SK-N-SH (cell line): ENCODE data around the gene PLA2G4C. TPM values are rescaled to one million over a fixed set of nuclear protein-coding genes. Genes with fewer than 3 reads are reported as not detected.
"Not testable (repeated sequence)": the region's sequence is repeated elsewhere in the genome, so short reads cannot be mapped to it uniquely, and the experiment has no call there.

Experiments used
- CTCF ChIA-PET: fragments of 300-600, 350-600 bp; formaldehyde crosslinking; extraction: SDS; loops from one replicate; lab custom pipeline; 2021; lab: Yijun Ruan, JAX
- POLR2A ChIA-PET: fragments of 350-600 bp; sonication (Branson Sonifier 250); formaldehyde crosslinking; extraction: SDS; loops from one replicate; lab custom pipeline; 2020; ENCODE audit warnings: antibody characterized with exemption, inconsistent platforms; lab: Yijun Ruan, JAX
- DNase-seq: peaks from one replicate; pipeline ENCODE4 v3.0.0; 2012
- H2AFZ ChIP-seq: fragments of 200-600 bp; sonication (generic); 2 replicates; pipeline ENCODE4 v1.8.1; 2016; ENCODE audit warnings: antibody characterized with exemption, mild to moderate bottlenecking, low read depth
- H3F3A ChIP-seq: fragments of 200-600 bp; sonication (generic); replicated peaks from 2 replicates; pipeline ENCODE3; 2016; ENCODE audit warnings: antibody characterized with exemption, mild to moderate bottlenecking; ENCODE audit not compliant: insufficient read depth
- H3K27ac ChIP-seq, 2 experiments: fragments of 200-500 bp in 1 of 2; fragments of 200-600 bp in 1 of 2; sonication (Bioruptor generic) in 1 of 2; sonication (generic), shearing (Covaris generic) in 1 of 2; 2 replicates each; pipeline versions ENCODE4 v1.5.1 to v1.6.1; 2014 to 2016; ENCODE audit warnings: low read depth in 2 of 2, inconsistent platforms in 1 of 2, low read length in 1 of 2, mild to moderate bottlenecking in 1 of 2, mixed read lengths in 1 of 2
- H3K27me3 ChIP-seq: fragments of 200-600 bp; sonication (generic), shearing (Covaris generic); 2 replicates; pipeline ENCODE4 v1.6.1; 2016; ENCODE audit warnings: mixed run types; ENCODE audit not compliant: insufficient read depth
- H3K36me3 ChIP-seq, 2 experiments: fragments of 200-500 bp in 1 of 2; fragments of 200-600 bp in 1 of 2; sonication (Bioruptor generic) in 1 of 2; sonication (generic) in 1 of 2; replicated peaks in 1 of 2; 2 replicates each; pipeline versions ENCODE3 to v1.5.1; 2014 to 2016; ENCODE audit warnings: low read length in 1 of 2, mild to moderate bottlenecking in 1 of 2; ENCODE audit not compliant: insufficient read depth in 2 of 2, control insufficient read depth in 1 of 2
- H3K4me1 ChIP-seq, 2 experiments: fragments of 200-500 bp in 1 of 2; fragments of 200-600 bp in 1 of 2; sonication (Bioruptor generic) in 1 of 2; sonication (generic), shearing (Covaris generic) in 1 of 2; 2 replicates each; pipeline versions ENCODE4 v1.5.1 to v1.6.1; 2014 to 2016; ENCODE audit warnings: low read depth in 1 of 2, low read length in 1 of 2, mixed run types in 1 of 2; ENCODE audit not compliant: insufficient read depth in 2 of 2, control insufficient read depth in 1 of 2
- H3K4me2 ChIP-seq: fragments of 200-600 bp; sonication (generic), shearing (Covaris generic); 2 replicates; pipeline ENCODE4 v1.6.1; 2017; ENCODE audit warnings: mixed run types
- H3K4me3 ChIP-seq, 2 experiments: fragments of 200-500 bp in 1 of 2; fragments of 200-600 bp in 1 of 2; sonication (Bioruptor generic) in 1 of 2; sonication (generic), shearing (Covaris generic) in 1 of 2; 2 replicates each; pipeline versions ENCODE4 v1.5.1 to v1.8.1; 2014 to 2016; ENCODE audit warnings: low read depth in 2 of 2, inconsistent platforms in 1 of 2, low read length in 1 of 2, mild to moderate bottlenecking in 1 of 2, mixed read lengths in 1 of 2, moderate library complexity in 1 of 2
- H3K79me2 ChIP-seq: fragments of 200-600 bp; sonication (generic); 2 replicates; pipeline ENCODE4 v1.8.1; 2017; ENCODE audit warnings: mild to moderate bottlenecking; ENCODE audit not compliant: insufficient read depth
- H3K9ac ChIP-seq: fragments of 200-600 bp; sonication (generic); 2 replicates; pipeline ENCODE4 v1.6.1; 2017; ENCODE audit warnings: mixed run types
- H3K9me2 ChIP-seq: fragments of 200-600 bp; sonication (generic); 2 replicates; pipeline ENCODE4 v1.6.1; 2017; ENCODE audit warnings: mixed run types
- H3K9me3 ChIP-seq: fragments of 200-600 bp; sonication (generic); 2 replicates; pipeline ENCODE4 v1.6.1; 2017; ENCODE audit warnings: mixed run types, mild to moderate bottlenecking, moderate library complexity
- H4K20me1 ChIP-seq: fragments of 200-600 bp; sonication (generic); 2 replicates; pipeline ENCODE4 v1.6.1; 2017; ENCODE audit warnings: mild to moderate bottlenecking, mixed run types; ENCODE audit not compliant: insufficient read depth
- CHD2 ChIP-seq: fragments of 150-350 bp; IDR thresholded peaks from 2 replicates; pipeline ENCODE4 v1.6.1; 2018; ENCODE audit warnings: low read length; ENCODE audit not compliant: partially characterized antibody
- CTCF ChIP-seq: fragments of 200-600 bp; sonication (generic); IDR thresholded peaks from 2 replicates; pipeline ENCODE4 v1.6.1; 2017; ENCODE audit warnings: antibody characterized with exemption, mild to moderate bottlenecking, moderate library complexity
- EZH2phosphoT487 ChIP-seq: fragments of 200-600 bp; sonication (generic); IDR thresholded peaks from 2 replicates; pipeline ENCODE4 v1.6.1; 2017; ENCODE audit warnings: low read depth, mixed run types, mild to moderate bottlenecking, antibody characterized with exemption, moderate library complexity, borderline replicate concordance
- FOSL2 ChIP-seq: IDR thresholded peaks from 2 replicates; pipeline ENCODE4 v1.4.0; 2012; ENCODE audit warnings: low read depth, mild to moderate bottlenecking, moderate library complexity, borderline replicate concordance
- NFIC ChIP-seq: IDR thresholded peaks from 2 replicates; pipeline ENCODE4 v1.4.0; 2012; ENCODE audit warnings: borderline replicate concordance
- POLR2AphosphoS5 ChIP-seq: IDR thresholded peaks from 2 replicates; pipeline ENCODE4 v1.6.1; 2012; ENCODE audit warnings: low read depth, low read length
- TAF1 ChIP-seq: IDR thresholded peaks from 2 replicates; pipeline ENCODE4 v1.6.1; 2012; ENCODE audit warnings: low read depth, mild to moderate bottlenecking, low read length, moderate library complexity, borderline replicate concordance
- TCF12 ChIP-seq: IDR thresholded peaks from 2 replicates; pipeline ENCODE4 v1.4.0; 2012
- WGBS: methylation state at CpG from one replicate; pipeline ENCODE4 v1.1.6; 2017; ENCODE audit warnings: low lambda C conversion rate; 5-methylcytosine and 5-hydroxymethylcytosine counted together
- polyA plus RNA-seq, 3 experiments: library from polyadenylated mRNA; depleted of rRNA; stranded (reverse); fragments of >200 nt; gene quantifications; 2 replicates each; pipeline ENCODE4 v1.2.3, GENCODE V29; 2012
- TF ChIP-seq, protein P1 (sequence below): IDR thresholded peaks from 2 replicates; pipeline ENCODE4 v1.6.1; 2012; ENCODE audit warnings: mild to moderate bottlenecking, low read depth, low read length, moderate library complexity

The PLA2G4C gene
- polyA plus RNA-seq, 1 of the 3 experiments (the other 2 are of a cell fraction): 6.1 TPM

DNA sequence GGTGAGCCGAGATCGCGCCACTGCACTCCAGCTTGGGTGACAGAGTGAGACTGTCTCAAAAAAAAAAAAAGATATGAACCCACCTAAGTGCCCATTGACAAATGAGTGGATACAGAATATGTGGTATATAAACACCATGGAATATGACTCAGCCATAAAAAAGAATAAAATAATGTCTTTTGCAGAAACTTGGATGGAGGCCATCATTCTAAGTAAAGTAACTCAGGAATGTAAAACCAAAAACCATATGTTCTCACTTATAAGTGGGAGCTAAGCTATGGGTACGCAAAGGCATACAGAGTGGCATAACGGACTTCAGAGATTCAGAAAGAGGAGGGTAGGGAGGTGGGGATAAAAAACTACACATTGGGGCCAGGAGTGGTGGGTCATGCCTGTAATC, 29.5 kb downstream of the PLA2G4C start:
- no peak overlapping the region for H3K27ac ChIP-seq
- no peaks in the 10 kb centered on the region for H3K9me2 ChIP-seq
- H3K36me3 ChIP-seq: no peaks in the 10 kb centered on the region
- 40% methylated on average over 5 of the region's 5 CpGs for WGBS
- POLR2A ChIA-PET: no interaction called here
- no peaks in the 10 kb centered on the region; the same call in 1 of the 2 replicates for H3K27me3 ChIP-seq
- H3K4me3 ChIP-seq: no peak overlapping the region
- no peak for DNase-seq
- H2AFZ ChIP-seq: no peak overlapping the region
- TF ChIP-seq, protein P1, sequence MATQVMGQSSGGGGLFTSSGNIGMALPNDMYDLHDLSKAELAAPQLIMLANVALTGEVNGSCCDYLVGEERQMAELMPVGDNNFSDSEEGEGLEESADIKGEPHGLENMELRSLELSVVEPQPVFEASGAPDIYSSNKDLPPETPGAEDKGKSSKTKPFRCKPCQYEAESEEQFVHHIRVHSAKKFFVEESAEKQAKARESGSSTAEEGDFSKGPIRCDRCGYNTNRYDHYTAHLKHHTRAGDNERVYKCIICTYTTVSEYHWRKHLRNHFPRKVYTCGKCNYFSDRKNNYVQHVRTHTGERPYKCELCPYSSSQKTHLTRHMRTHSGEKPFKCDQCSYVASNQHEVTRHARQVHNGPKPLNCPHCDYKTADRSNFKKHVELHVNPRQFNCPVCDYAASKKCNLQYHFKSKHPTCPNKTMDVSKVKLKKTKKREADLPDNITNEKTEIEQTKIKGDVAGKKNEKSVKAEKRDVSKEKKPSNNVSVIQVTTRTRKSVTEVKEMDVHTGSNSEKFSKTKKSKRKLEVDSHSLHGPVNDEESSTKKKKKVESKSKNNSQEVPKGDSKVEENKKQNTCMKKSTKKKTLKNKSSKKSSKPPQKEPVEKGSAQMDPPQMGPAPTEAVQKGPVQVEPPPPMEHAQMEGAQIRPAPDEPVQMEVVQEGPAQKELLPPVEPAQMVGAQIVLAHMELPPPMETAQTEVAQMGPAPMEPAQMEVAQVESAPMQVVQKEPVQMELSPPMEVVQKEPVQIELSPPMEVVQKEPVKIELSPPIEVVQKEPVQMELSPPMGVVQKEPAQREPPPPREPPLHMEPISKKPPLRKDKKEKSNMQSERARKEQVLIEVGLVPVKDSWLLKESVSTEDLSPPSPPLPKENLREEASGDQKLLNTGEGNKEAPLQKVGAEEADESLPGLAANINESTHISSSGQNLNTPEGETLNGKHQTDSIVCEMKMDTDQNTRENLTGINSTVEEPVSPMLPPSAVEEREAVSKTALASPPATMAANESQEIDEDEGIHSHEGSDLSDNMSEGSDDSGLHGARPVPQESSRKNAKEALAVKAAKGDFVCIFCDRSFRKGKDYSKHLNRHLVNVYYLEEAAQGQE: no peak
- TF ChIP-seq NFIC (peak; percentile 13; the same call in 1 of the 2 replicates), CTCF (no peak), FOSL2 (no peak), TAF1 (no peak), POLR2AphosphoS5 (no peak), EZH2phosphoT487 (no peak), CHD2 (no peak), TCF12 (peak; percentile 48)
- no peaks in the 10 kb centered on the region for H3K4me1 ChIP-seq
- no peak overlapping the region for H3K9ac ChIP-seq
- CTCF ChIA-PET: no interaction called here
- H3F3A ChIP-seq: peaks cover 5% of the 10 kb centered on the region
- H4K20me1 ChIP-seq: no peaks in the 10 kb centered on the region
- H3K4me2 ChIP-seq: no peak overlapping the region
- H3K79me2 ChIP-seq: no peaks in the 10 kb centered on the region
- H3K9me3 ChIP-seq: no peaks in the 10 kb centered on the region

DNA sequence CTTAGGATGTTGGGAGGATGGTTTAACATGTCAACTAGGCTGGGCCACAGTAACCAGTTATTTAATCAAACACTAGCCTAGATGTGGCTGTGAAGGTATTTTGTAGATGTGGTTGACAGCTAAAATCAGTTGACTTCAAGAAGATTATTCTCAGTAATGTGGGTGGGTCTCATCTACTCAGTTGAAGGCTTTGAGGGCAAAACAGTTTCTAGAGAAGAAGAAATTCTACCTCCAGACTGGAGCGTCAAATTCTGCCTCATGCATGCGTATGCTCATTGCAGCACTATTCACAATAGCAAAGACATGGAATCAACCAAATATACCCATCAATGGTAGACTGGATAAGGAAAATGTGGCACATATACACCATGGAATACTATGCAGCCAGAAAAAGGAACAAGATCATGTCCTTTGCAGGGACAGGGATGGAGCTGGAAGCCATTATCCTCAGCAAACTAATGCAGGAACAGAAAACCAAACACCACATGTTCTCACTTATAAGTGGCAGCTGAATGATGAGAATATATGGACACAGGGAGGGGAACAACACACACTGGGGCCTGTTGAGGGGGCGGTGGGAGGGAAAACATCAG, 40.3 kb downstream of the PLA2G4C start:
- POLR2A ChIA-PET, CTCF ChIA-PET, H3K9me3 ChIP-seq, H4K20me1 ChIP-seq, H3K4me1 ChIP-seq, DNase-seq, H3F3A ChIP-seq, H2AFZ ChIP-seq, H3K4me2 ChIP-seq, H3K4me3 ChIP-seq, H3K9me2 ChIP-seq, H3K79me2 ChIP-seq, H3K9ac ChIP-seq, H3K36me3 ChIP-seq, H3K27ac ChIP-seq, H3K27me3 ChIP-seq: not testable (repeated sequence)
- WGBS: 78% methylated on average over 3 of the region's 3 CpGs
